BE2C (cell line): ENCODE data around the gene NEU2.

Experiments
- DNase-seq: peaks from one replicate; pipeline ENCODE4 v3.0.0-alpha.2; 2020
- H3K27me3 ChIP-seq: fragments of 250-450 bp; sonication (Bioruptor Pico); 2 replicates; pipeline ENCODE4 v1.5.1; 2020; ENCODE audit warnings: mild to moderate bottlenecking
- H3K36me3 ChIP-seq: fragments of 250-450 bp; sonication (Bioruptor Pico); 2 replicates; pipeline ENCODE4 v1.5.1; 2020; ENCODE audit warnings: mild to moderate bottlenecking
- H3K4me1 ChIP-seq: fragments of 250-450 bp; sonication (Bioruptor Pico); 2 replicates; pipeline ENCODE4 v1.5.1; 2020
- H3K4me3 ChIP-seq: 2 replicates; pipeline ENCODE4 v1.5.1; 2011; ENCODE audit warnings: low read depth, low read length
- H3K9me3 ChIP-seq: fragments of 250-450 bp; sonication (Bioruptor Pico); 2 replicates; pipeline ENCODE4 v1.5.1; 2020
- CTCF ChIP-seq: IDR thresholded peaks from 2 replicates; pipeline ENCODE4 v1.5.1; 2012; ENCODE audit warnings: mild to moderate bottlenecking, low read depth, low read length

NEU2 gene

GRCh38 chr2:233084488-233084887 lies 52.0 kb downstream of the NEU2 start:
- H3K4me3 ChIP-seq = no peak overlapping the region
- H3K9me3 ChIP-seq = no peaks in the 10 kb centered on the region
- H3K27me3 ChIP-seq = peaks cover 32% of the 10 kb centered on the region
- no peaks in the 10 kb centered on the region for H3K4me1 ChIP-seq
- no peaks in the 10 kb centered on the region for H3K36me3 ChIP-seq
- no peak for TF ChIP-seq CTCF
- no peak for DNase-seq
